Stimulated activated CD8-positive, alpha-beta memory T cell treated with anti-CD3 and anti-CD28 coated beads, Interleukin-7, amount 100 ng/mL, for 1 hour (primary cell): ENCODE data around the gene CCND2.
A peak's percentile ranks its signal among the peaks of the same experiment; 100 is the strongest.

ENCODE experiments used
- DNase-seq, 2 donors: peaks; one replicate each; pipeline ENCODE4 v3.0.0-alpha.2; 2020; ENCODE audit warnings: low read depth in 2 of 2

CCND2 gene

GRCh38 chr12:4276524-4277204, 3.1 kb downstream of the CCND2 start:
- DNase-seq, result peak; percentile 64 to 70

GRCh38 chr12:4277205-4277543, 3.6 kb downstream of the CCND2 start:
- no peak for DNase-seq

- no peak for DNase-seq
Measured at GRCh38 chr12:4277857-4278256, 4.3 kb downstream of the CCND2 start.

GRCh38 chr12:4278329-4279197, 5.0 kb downstream of the CCND2 start:
- no peak for DNase-seq

GRCh38 chr12:4279198-4279690, 5.7 kb downstream of the CCND2 start:
- DNase-seq, result no peak

- DNase-seq, result no peak
Measured at GRCh38 chr12:4280351-4281163, 7.0 kb downstream of the CCND2 start.

GRCh38 chr12:4281173-4281654, 7.7 kb downstream of the CCND2 start:
- no peak for DNase-seq

- DNase-seq, result no peak
Measured at GRCh38 chr12:4282103-4282891, 8.7 kb downstream of the CCND2 start.

- no peak for DNase-seq
Measured at GRCh38 chr12:4282892-4283511, 9.4 kb downstream of the CCND2 start.

- no peak for DNase-seq
Measured at GRCh38 chr12:4283512-4284255, 10.1 kb downstream of the CCND2 start.

- DNase-seq, result no peak
Measured at GRCh38 chr12:4284306-4284705, 10.7 kb downstream of the CCND2 start.

GRCh38 chr12:4285070-4285469, 11.5 kb downstream of the CCND2 start:
- no peak for DNase-seq

- no peak for DNase-seq
Measured at GRCh38 chr12:4286228-4286627, 12.7 kb downstream of the CCND2 start.

- DNase-seq, result no peak
Measured at GRCh38 chr12:4286771-4287317, 13.3 kb downstream of the CCND2 start.

GRCh38 chr12:4287325-4288211, 14.0 kb downstream of the CCND2 start:
- no peak for DNase-seq

- no peak for DNase-seq
Measured at GRCh38 chr12:4288296-4289131, 15.0 kb downstream of the CCND2 start.

- no peak for DNase-seq
Measured at GRCh38 chr12:4289231-4289878, 15.8 kb downstream of the CCND2 start.
